HCT116 (cell line): ENCODE measurements around the gene MAPRE3. TPM values are rescaled to one million over a fixed set of nuclear protein-coding genes. Genes with fewer than 3 reads are reported as not detected.

Experiments used
- ATAC-seq: fragments of 200-7000 bp; cut with Tn5 transposase; 2 replicates; pipeline ENCODE4 v1.9.1; 2020; ENCODE audit warnings: mild to moderate bottlenecking, moderate library complexity
- BruUV-seq: library from RNA; stranded (reverse); fragments of 400-500 nt; replicated peaks from 2 replicates; lab custom pipeline; 2021; lab: Mats Ljungman, UMichigan
- CTCF ChIA-PET: fragments of 300-600 bp; sonication (Branson Sonifier 250); formaldehyde crosslinking; loops from one replicate; lab custom pipeline; 2021; ENCODE audit warnings: antibody characterized with exemption; lab: Charles Lee
- POLR2A ChIA-PET: fragments of 300-600, 350-600 bp; sonication (Branson Sonifier 250); formaldehyde crosslinking; loops from one replicate; lab custom pipeline; 2021; ENCODE audit warnings: antibody characterized with exemption; lab: Charles Lee
- RAD21 ChIA-PET, 2 experiments: fragments of 300-600 bp; sonication (Branson Sonifier 250); formaldehyde crosslinking; loops; one replicate each; lab custom pipeline; 2023; ENCODE audit warnings: low total read pairs in 2 of 2; ENCODE audit not compliant: uncharacterized antibody in 2 of 2, unreplicated experiment in 2 of 2, low non-redundant PET in 1 of 2; lab: Charles Lee
- DNase-seq: peaks from one replicate; pipeline ENCODE4 v3.0.0-alpha.2; 2010; ENCODE audit warnings: low read depth, low spot score
- H2AFZ ChIP-seq: fragments of 200-600 bp; shearing (Covaris generic), sonication (generic); 2 replicates; pipeline ENCODE4 v1.6.1; 2017; ENCODE audit warnings: low read depth, mixed run types, mixed read lengths, antibody characterized with exemption, low read length; ENCODE audit not compliant: poor library complexity, severe bottlenecking
- H3K27ac ChIP-seq: 2 replicates; pipeline ENCODE4 v1.5.1; 2012; ENCODE audit warnings: low read depth, low read length
- H3K27me3 ChIP-seq: fragments of 200-600 bp; sonication (generic); 2 replicates; pipeline ENCODE4 v1.6.1; 2016; ENCODE audit warnings: mixed run types, low read length, mixed read lengths; ENCODE audit not compliant: insufficient read depth
- H3K36me3 ChIP-seq, 2 experiments: fragments of 200-500 bp in 1 of 2; fragments of 200-600 bp in 1 of 2; sonication (Bioruptor generic) in 1 of 2; sonication (generic) in 1 of 2; 2 replicates each; pipeline versions ENCODE4 v1.5.1 to v1.6.1; 2014 to 2016; ENCODE audit warnings: low read length in 2 of 2, inconsistent platforms in 1 of 2, mixed read lengths in 1 of 2, mixed run types in 1 of 2; ENCODE audit not compliant: insufficient read depth in 2 of 2, control insufficient read depth in 1 of 2
- H3K4me1 ChIP-seq, 2 experiments: fragments of 200-600 bp in 1 of 2; sonication (generic) in 1 of 2; 2 replicates each; pipeline versions ENCODE4 v1.5.1 to v1.6.1; 2012 to 2017; ENCODE audit warnings: low read length in 2 of 2, inconsistent platforms in 1 of 2, mild to moderate bottlenecking in 1 of 2, mixed read lengths in 1 of 2, mixed run types in 1 of 2, moderate library complexity in 1 of 2; ENCODE audit not compliant: insufficient read depth in 2 of 2, control insufficient read depth in 1 of 2
- H3K4me2 ChIP-seq: fragments of 200-600 bp; sonication (generic); 2 replicates; pipeline ENCODE4 v1.6.1; 2017; ENCODE audit warnings: mixed run types, low read length, mixed read lengths
- H3K4me3 ChIP-seq, 2 experiments: fragments of 200-600 bp in 1 of 2; sonication (generic) in 1 of 2; replicated peaks in 1 of 2; 2 replicates each; pipeline ENCODE4 v1.5.1; 2011 to 2016; ENCODE audit warnings: low read length in 2 of 2, control low read depth in 1 of 2, low read depth in 1 of 2, mild to moderate bottlenecking in 1 of 2, mixed read lengths in 1 of 2, mixed run types in 1 of 2
- H3K79me2 ChIP-seq: fragments of 200-600 bp; sonication (generic); 2 replicates; pipeline ENCODE4 v1.6.1; 2017; ENCODE audit warnings: mild to moderate bottlenecking, mixed run types, low read length, moderate library complexity, mixed read lengths; ENCODE audit not compliant: insufficient read depth
- H3K9ac ChIP-seq: fragments of 200-600 bp; sonication (generic); 2 replicates; pipeline ENCODE4 v1.6.1; 2016; ENCODE audit warnings: low read length, mixed read lengths
- H3K9me2 ChIP-seq: fragments of 200-600 bp; sonication (generic), shearing (Covaris generic); 2 replicates; pipeline ENCODE4 v1.6.1; 2017; ENCODE audit warnings: mixed run types, mild to moderate bottlenecking, moderate library complexity; ENCODE audit not compliant: insufficient read depth
- H3K9me3 ChIP-seq, 2 experiments: fragments of 200-500 bp in 1 of 2; fragments of 200-600 bp in 1 of 2; sonication (Bioruptor generic) in 1 of 2; sonication (generic) in 1 of 2; 2 replicates each; pipeline ENCODE4 v1.6.1; 2014 to 2017; ENCODE audit warnings: low read length in 2 of 2, mixed read lengths in 2 of 2, inconsistent platforms in 1 of 2, low read depth in 1 of 2, mild to moderate bottlenecking in 1 of 2, mixed run types in 1 of 2, moderate library complexity in 1 of 2; ENCODE audit not compliant: control insufficient read depth in 1 of 2, insufficient read depth in 1 of 2
- H4K20me1 ChIP-seq: fragments of 200-600 bp; sonication (generic), shearing (Covaris generic); 2 replicates; pipeline ENCODE4 v1.6.1; 2017; ENCODE audit warnings: mixed run types, mild to moderate bottlenecking, moderate library complexity; ENCODE audit not compliant: insufficient read depth
- CTCF ChIP-seq, 3 experiments: fragments of 200-600 bp in 1 of 3; sonication (generic) in 1 of 3; IDR thresholded peaks in 2 of 3; conservative IDR thresholded peaks in 1 of 3; 2 replicates each; pipeline ENCODE4 v1.5.1; 2012 to 2017; ENCODE audit warnings: low read depth in 2 of 3, low read length in 2 of 3, antibody characterized with exemption in 1 of 3, borderline replicate concordance in 1 of 3, control low read depth in 1 of 3, mild to moderate bottlenecking in 1 of 3, mixed read lengths in 1 of 3, mixed run types in 1 of 3, moderate library complexity in 1 of 3; ENCODE audit not compliant: insufficient read depth in 1 of 3
- EZH2phosphoT487 ChIP-seq: fragments of 200-600 bp; IDR thresholded peaks from 2 replicates; pipeline ENCODE4 v1.6.1; 2018; ENCODE audit warnings: antibody characterized with exemption, borderline replicate concordance
- FOSL1 ChIP-seq: IDR thresholded peaks from 2 replicates; pipeline ENCODE4 v1.6.1; 2012; ENCODE audit warnings: low read depth
- POLR2A ChIP-seq: IDR thresholded peaks from 2 replicates; pipeline ENCODE4 v1.7.0; 2011; ENCODE audit warnings: borderline replicate concordance; ENCODE audit not compliant: insufficient read depth, insufficient read length; ENCODE audit errors: extremely low read depth
- POLR2AphosphoS5 ChIP-seq: IDR thresholded peaks from 2 replicates; pipeline ENCODE4 v1.6.1; 2011; ENCODE audit warnings: mild to moderate bottlenecking, low read depth, low read length, moderate library complexity
- REST ChIP-seq: IDR thresholded peaks from 2 replicates; pipeline ENCODE4 v1.6.1; 2012; ENCODE audit warnings: low read depth
- SRF ChIP-seq: IDR thresholded peaks from 2 replicates; pipeline ENCODE4 v1.6.1; 2012; ENCODE audit warnings: low read depth
- YY1 ChIP-seq: IDR thresholded peaks from 2 replicates; pipeline ENCODE4 v1.6.1; 2011; ENCODE audit warnings: low read length, low read depth, moderate library complexity, mild to moderate bottlenecking; ENCODE audit not compliant: insufficient replicate concordance; ENCODE audit errors: extremely low read depth
- intact Hi-C: fragments of 100-400 bp; cut with micrococcal nuclease; formaldehyde crosslinking; loops from 2 replicates; pipeline ENCODE4 v1.10.0; 2022
- total RNA-seq: library from RNA; stranded (reverse); gene quantifications from one replicate; pipeline ENCODE4 v1.2.1, GENCODE V29; 2021; ENCODE audit not compliant: unreplicated experiment

The MAPRE3 gene
- total RNA-seq, 1 experiment from 2014 or later, result 12.1 TPM

- Histone ChIP-seq H3K9ac (no peak overlapping the region), H3K4me2 (no peak overlapping the region), H3K27me3 (no peaks in the 10 kb centered on the region), H3K36me3 (no peaks in the 10 kb centered on the region), H4K20me1 (no peaks in the 10 kb centered on the region), H3K27ac (no peak overlapping the region), H3K9me3 (no peaks in the 10 kb centered on the region), H3K79me2 (peaks cover 3% of the 10 kb centered on the region; the same call in 1 of the 2 replicates), H3K4me3 (no peak overlapping the region), H3K9me2 (no peaks in the 10 kb centered on the region), H2AFZ (no peak overlapping the region), H3K4me1 (peaks cover 31 to 49% of the 10 kb centered on the region in 2 experiments)
- ChIA-PET CTCF (interaction anchor here (1.4 to 7.7 kb wide), 3 partner anchors 56 to 172 kb away, joined by 3 to 154 read pairs (median 7); no protein-coding TSS in a partner anchor), POLR2A (no interaction called here), RAD21 (interaction anchor here in 1 of 2 experiments (0.9 kb wide), 1 partner anchor 56 kb away, joined by 4 read pairs; no protein-coding TSS in a partner anchor)
- TF ChIP-seq CTCF (IDR thresholded peaks at IDR 0.05 in 2 of 3, conservative IDR thresholded peaks at IDR 0.05 in 1 of 3; ENCODE audit: borderline replicate concordance in 1 of 3, insufficient read depth in 1 of 3, low read depth in 2 of 3, low read length in 2 of 3) (no peak), POLR2AphosphoS5 (0 out of 2 replicates have a peak, but pooled peaks have one; percentile 14)
- no TSS peak for BruUV-seq
- intact Hi-C loops, result no loop called here
- DNase-seq (no peak), ATAC-seq (no peak)
Measured at GRCh38 chr2:27018142-27018541, 47.7 kb downstream of the MAPRE3 start.

- Histone ChIP-seq H3K4me1 (peaks cover 31 to 49% of the 10 kb centered on the region in 2 experiments), H3K9me3 (no peaks in the 10 kb centered on the region), H4K20me1 (no peaks in the 10 kb centered on the region), H3K27me3 (no peaks in the 10 kb centered on the region), H2AFZ (no peak overlapping the region), H3K9ac (no peak overlapping the region), H3K4me3 (no peak overlapping the region), H3K79me2 (peaks cover 3% of the 10 kb centered on the region; the same call in 1 of the 2 replicates), H3K9me2 (no peaks in the 10 kb centered on the region), H3K4me2 (no peak overlapping the region), H3K36me3 (peaks cover 0 to 3% of the 10 kb centered on the region in 2 experiments; a peak in 1 of 4 replicates), H3K27ac (no peak overlapping the region)
- RAD21 ChIA-PET, result no interaction called here
- TF ChIP-seq FOSL1, result no peak
- no peak for TF ChIP-seq YY1
- no peak for TF ChIP-seq SRF
- no peak for TF ChIP-seq POLR2AphosphoS5
- TF ChIP-seq POLR2A, result no peak
- TF ChIP-seq REST, result no peak
- no peak for TF ChIP-seq EZH2phosphoT487
- POLR2A ChIA-PET, result no interaction called here
- intact Hi-C loops, result no loop called here
- DNase-seq (no peak), ATAC-seq (no peak)
- BruUV-seq, result no TSS peak
- CTCF ChIA-PET, result interaction anchor here (1.4 to 7.7 kb wide), 3 partner anchors 57 to 173 kb away, joined by 3 to 154 read pairs (median 7); no protein-coding TSS in a partner anchor
Measured at GRCh38 chr2:27019459-27019858, 49.0 kb downstream of the MAPRE3 start.
